WERI-Rb-1 (cell line): ENCODE measurements around the gene GGT6.

ENCODE experiments used
- DNase-seq: peaks from one replicate; pipeline ENCODE4 v3.0.0-alpha.2; 2020
- H3K27ac ChIP-seq: fragments of 250-450 bp; sonication (Bioruptor Pico); 2 replicates; pipeline ENCODE4 v1.5.1; 2020; ENCODE audit warnings: mild to moderate bottlenecking, moderate library complexity
- H3K27me3 ChIP-seq: fragments of 250-450 bp; sonication (Bioruptor Pico); 2 replicates; pipeline ENCODE4 v1.5.1; 2021; ENCODE audit warnings: mild to moderate bottlenecking, low read depth, moderate library complexity; ENCODE audit not compliant: insufficient read depth, severe bottlenecking
- H3K36me3 ChIP-seq: fragments of 250-450 bp; sonication (Bioruptor Pico); 2 replicates; pipeline ENCODE4 v1.5.1; 2020; ENCODE audit warnings: mild to moderate bottlenecking, moderate library complexity
- H3K4me3 ChIP-seq: 2 replicates; pipeline ENCODE4 v1.5.1; 2011; ENCODE audit warnings: low read depth, mild to moderate bottlenecking, control low read depth, low read length
- H3K9me3 ChIP-seq: fragments of 250-450 bp; sonication (Bioruptor Pico); 2 replicates; pipeline ENCODE4 v1.5.1; 2021; ENCODE audit warnings: mild to moderate bottlenecking, moderate library complexity; ENCODE audit not compliant: severe bottlenecking
- TF ChIP-seq, protein P1 (sequence below): IDR thresholded peaks from 2 replicates; pipeline ENCODE4 v1.5.1; 2011; ENCODE audit warnings: low read depth, mild to moderate bottlenecking, control low read depth, inconsistent platforms, low read length

Gene GGT6

DNA sequence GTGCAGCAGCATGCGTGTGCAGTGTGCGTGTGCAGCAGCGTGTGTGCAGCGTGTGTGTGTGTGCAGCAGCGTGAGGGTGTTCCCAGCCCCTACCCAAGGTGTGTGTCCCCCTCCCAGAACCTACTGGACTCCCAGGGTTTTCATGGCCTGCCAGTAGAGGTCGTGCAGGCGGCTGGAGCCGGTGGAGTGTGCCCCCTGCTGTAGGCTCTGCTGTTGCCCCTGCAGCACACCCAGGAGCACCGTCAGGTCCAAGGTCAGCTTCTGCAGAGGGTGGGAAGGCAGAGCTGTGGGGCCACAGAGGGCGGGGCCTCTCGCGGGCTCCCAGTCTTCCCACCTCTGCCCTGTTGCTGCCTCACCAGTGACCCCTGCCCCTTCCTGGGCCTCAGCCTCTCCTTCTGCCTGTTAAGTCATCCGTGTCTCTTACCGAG lies 20.1 kb downstream of the GGT6 start:
- TF ChIP-seq, protein P1, sequence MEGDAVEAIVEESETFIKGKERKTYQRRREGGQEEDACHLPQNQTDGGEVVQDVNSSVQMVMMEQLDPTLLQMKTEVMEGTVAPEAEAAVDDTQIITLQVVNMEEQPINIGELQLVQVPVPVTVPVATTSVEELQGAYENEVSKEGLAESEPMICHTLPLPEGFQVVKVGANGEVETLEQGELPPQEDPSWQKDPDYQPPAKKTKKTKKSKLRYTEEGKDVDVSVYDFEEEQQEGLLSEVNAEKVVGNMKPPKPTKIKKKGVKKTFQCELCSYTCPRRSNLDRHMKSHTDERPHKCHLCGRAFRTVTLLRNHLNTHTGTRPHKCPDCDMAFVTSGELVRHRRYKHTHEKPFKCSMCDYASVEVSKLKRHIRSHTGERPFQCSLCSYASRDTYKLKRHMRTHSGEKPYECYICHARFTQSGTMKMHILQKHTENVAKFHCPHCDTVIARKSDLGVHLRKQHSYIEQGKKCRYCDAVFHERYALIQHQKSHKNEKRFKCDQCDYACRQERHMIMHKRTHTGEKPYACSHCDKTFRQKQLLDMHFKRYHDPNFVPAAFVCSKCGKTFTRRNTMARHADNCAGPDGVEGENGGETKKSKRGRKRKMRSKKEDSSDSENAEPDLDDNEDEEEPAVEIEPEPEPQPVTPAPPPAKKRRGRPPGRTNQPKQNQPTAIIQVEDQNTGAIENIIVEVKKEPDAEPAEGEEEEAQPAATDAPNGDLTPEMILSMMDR: peak; percentile 62
- H3K36me3 ChIP-seq: peaks cover 50% of the 10 kb centered on the region
- no peak overlapping the region for H3K4me3 ChIP-seq
- no peaks in the 10 kb centered on the region for H3K9me3 ChIP-seq
- H3K27ac ChIP-seq: no peak overlapping the region
- no peaks in the 10 kb centered on the region for H3K27me3 ChIP-seq
- DNase-seq: no peak

DNA sequence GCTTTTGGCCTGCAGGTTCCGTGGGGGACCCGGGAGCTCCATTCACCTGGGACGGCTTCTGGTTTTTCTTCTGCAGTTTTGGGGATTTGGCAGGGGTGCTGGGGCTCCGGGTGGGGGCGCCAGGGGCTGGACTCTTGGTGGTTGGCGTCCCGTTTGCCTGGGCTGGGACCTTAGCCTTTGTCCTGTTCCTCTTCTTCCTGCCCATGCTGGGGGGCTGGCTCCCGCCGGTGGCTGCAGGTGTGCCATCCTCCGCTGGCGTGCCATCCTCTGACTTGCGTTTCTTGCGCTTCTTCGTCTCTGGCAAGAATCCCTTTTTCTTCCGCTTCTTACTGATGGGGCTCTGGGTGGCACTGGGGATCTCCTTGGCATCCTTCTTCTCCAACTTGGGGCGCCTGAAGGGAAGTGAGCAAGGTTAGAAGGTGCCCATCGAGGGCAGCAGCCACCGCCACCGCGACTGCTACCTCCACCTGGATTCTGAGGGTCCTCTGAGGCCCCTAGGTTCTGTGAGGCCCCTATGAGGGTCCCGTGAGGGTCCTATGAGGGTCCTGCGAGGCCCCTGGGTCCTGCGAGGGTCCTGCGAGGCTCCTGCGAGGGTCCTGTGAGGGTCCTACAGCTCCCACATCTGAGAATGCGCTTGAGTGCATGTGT lies 20.7 kb downstream of the GGT6 start:
- peaks cover 50% of the 10 kb centered on the region for H3K36me3 ChIP-seq
- TF ChIP-seq, protein P1: no peak
- H3K27me3 ChIP-seq: no peaks in the 10 kb centered on the region
- DNase-seq: no peak
- H3K27ac ChIP-seq: no peak overlapping the region
- no peak overlapping the region for H3K4me3 ChIP-seq
- no peaks in the 10 kb centered on the region for H3K9me3 ChIP-seq

DNA sequence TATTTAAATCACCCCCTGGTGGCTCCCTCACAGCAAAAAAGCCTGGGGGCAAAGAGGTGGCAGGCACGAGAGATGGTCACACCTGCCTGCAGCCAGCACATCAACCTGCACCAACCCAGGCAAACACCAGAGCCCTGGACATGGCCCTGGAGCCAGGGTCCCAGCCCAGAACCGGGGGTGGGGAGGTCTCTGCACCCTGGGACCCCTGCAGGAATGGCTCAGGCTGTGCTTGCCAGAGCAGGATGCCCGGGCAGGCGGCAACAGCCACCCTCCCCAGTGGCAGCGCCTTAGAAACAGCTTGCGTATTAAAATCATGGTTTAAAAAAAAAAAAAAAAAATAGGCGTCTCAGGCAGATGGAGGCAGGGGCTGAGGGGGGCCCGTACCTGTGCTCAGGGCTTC lies 21.4 kb downstream of the GGT6 start:
- H3K27me3 ChIP-seq: no peaks in the 10 kb centered on the region
- peaks cover 46% of the 10 kb centered on the region for H3K36me3 ChIP-seq
- H3K4me3 ChIP-seq: no peak overlapping the region
- no peak overlapping the region for H3K27ac ChIP-seq
- H3K9me3 ChIP-seq: no peaks in the 10 kb centered on the region
- DNase-seq: no peak
- TF ChIP-seq, protein P1: no peak

DNA sequence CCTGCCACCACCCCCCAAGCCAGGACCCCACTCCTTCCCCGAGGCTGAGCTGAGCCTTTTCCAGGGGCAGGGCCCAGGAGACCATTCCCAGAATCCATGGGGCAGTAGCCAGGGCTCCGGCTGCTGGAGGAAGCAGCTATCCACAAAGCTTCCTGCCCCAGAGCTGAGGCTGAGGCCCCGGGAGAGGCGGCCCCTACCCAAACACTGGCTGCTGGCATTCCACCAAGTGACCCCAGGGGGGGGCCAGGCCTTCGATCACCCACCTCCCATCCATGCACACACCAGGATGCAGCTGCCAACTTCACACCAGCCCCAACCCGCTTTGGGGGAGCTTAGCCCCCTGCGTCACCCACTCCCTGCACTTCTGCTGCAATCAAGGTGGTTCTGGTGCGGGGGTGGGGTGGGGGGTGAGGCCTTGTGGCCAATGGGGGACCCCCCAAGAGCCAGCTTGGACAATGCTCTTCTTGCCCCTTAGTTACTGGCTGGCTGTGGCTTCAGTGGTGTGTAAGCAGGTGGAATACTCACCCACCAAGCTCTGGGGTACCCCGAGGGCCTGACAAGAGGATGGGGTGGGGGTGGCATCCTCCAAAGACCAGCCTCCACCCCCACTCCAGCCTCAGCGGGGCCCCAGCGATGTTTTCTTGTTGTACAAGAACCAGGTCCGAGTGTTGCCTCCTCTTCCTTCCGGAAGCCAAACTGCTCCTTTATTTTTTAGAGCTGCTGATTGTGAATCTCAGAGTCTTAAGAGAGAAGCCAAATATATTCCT lies 22.0 kb downstream of the GGT6 start:
- Histone ChIP-seq H3K4me3 (no peak overlapping the region), H3K36me3 (peaks cover 41% of the 10 kb centered on the region), H3K27ac (no peak overlapping the region), H3K27me3 (no peaks in the 10 kb centered on the region), H3K9me3 (no peaks in the 10 kb centered on the region)
- no peak for DNase-seq
- TF ChIP-seq, protein P1: no peak

DNA sequence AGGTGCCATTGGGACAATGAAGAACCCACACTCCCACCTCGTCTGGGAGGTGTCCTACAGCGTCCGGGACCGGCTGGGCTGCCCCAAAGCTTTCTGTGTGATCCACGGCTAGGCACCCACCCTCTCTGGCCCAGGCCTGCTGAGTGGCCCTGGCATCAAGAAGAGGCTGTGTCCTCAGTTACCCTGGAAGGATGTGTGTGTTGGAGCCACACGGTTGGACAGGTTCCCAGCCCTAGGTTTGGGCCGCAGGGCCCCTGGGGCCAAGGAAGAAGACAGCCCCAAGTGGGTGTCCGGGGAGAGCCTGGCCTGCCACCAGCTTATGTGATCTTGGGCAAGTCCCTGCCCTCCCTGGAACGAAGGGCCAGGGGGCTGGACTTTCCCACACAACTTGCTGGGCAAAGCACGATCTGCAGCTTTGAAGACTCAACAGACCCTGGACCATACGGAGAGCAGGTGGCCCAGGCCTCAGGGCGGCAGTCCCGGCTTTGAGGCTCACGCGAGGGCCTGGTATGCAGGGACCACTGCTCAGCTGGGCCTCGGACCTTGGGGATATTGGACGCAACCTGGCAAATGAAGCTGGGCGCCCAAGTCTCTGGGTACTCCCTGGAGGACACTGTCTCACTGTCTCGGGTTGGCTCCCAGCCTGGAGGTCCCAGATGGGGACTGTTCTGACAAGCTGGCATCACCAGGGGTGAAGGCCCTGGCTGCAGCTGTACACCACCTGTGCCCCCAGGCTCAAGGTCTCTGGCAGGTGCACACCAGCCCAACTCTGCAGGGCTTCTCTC lies 22.7 kb downstream of the GGT6 start:
- H3K27ac ChIP-seq: no peak overlapping the region
- TF ChIP-seq, protein P1: no peak
- DNase-seq: no peak
- peaks cover 35% of the 10 kb centered on the region for H3K36me3 ChIP-seq
- H3K27me3 ChIP-seq: no peaks in the 10 kb centered on the region
- H3K4me3 ChIP-seq: no peak overlapping the region
- H3K9me3 ChIP-seq: no peaks in the 10 kb centered on the region
